ENCODE data around the gene ATXN3.

GRCh38 chr14:92108345-92109254, 2.2 kb upstream of the ATXN3 start:
- TF ChIP-seq CTCF (optimal IDR thresholded peaks at IDR 0.05 in 1 of 3, IDR thresholded peaks at IDR 0.05 in 1 of 3, conservative IDR thresholded peaks at IDR 0.05 in 1 of 3; ENCODE audit: extremely low read depth in 1 of 3, insufficient read depth in 2 of 3, low read length in 3 of 3): no peak
- TF ChIP-seq EZH2 (IDR thresholded peaks at IDR 0.05; ENCODE audit: low read length): no peak

All from keratinocyte (primary cell).